Choroid plexus epithelial cell (primary cell): ENCODE results near the gene SLC4A4.

Experiments
- DNase-seq: peaks from one replicate; pipeline ENCODE4 v3.0.0-alpha.2; 2010; ENCODE audit warnings: low read depth
- H3K4me3 ChIP-seq: 2 replicates; pipeline ENCODE4 v1.5.1; 2011; ENCODE audit warnings: low read depth, mild to moderate bottlenecking, control low read depth, low read length, moderate library complexity
- CTCF ChIP-seq: conservative IDR thresholded peaks from 2 replicates; pipeline ENCODE4 v1.5.1; 2011; ENCODE audit warnings: low read depth, mild to moderate bottlenecking, control low read depth, inconsistent platforms, low read length, moderate library complexity

Gene SLC4A4

DNA sequence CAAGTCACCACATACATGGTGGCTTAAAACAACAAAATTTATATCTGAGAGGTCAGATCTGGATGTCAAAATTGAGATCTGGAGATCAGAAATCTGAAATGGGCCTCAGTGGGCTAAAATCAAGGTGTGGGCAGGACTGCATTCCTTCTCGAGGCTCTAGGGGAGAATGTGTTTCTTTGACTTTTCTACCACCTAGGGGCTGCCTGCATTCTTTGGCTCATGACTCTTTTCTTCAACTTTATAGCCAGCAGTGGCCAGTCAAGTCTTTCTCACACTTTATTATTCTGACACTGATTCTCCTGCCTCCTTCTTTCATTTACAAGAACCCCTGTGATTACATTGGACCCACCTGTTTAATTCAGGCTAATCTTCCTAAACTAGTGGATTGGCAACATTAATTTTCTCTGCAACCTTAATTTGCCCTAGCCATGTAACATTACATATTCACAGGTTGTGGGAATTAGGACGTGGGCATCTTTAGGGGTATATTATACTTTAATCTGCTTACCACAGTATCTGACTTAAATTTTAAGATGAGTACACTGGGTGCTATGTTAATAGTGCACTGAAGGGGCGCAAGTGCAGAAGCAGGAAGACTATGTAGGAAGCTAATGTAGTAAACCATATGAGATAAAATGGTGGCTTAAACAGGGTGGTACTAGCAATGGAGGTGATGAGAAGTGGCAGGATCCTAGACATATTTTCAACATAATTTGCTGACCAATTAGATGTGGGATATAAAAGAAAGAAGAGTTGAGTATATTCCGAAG is 188.0 kb downstream of the SLC4A4 start:
- no peak overlapping the region for H3K4me3 ChIP-seq
- TF ChIP-seq CTCF, result no peak
- DNase-seq, result no peak

DNA sequence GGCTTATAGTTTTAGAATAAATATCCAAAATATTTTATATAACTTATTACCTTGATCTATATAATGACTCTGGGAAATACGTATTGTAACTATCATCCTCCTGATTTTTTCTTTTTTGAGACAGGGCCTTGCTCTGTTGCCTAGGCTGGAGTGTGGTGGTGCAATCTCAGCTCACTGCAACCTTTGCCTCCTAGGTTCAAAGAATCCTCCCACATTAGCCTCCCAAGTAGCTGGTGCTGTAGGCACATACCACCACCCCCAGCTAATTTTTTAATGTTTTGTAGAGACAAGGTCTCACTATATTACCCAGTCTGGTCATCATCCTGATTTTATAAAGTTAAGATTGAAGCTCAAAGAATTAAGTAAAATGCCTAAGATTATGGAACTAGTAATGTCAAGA is 193.6 kb downstream of the SLC4A4 start:
- H3K4me3 ChIP-seq, result no peak overlapping the region
- TF ChIP-seq CTCF, result no peak
- no peak for DNase-seq

GRCh38 chr4:71533121-71533520 is 194.3 kb downstream of the SLC4A4 start:
- no peak overlapping the region for H3K4me3 ChIP-seq
- TF ChIP-seq CTCF, result no peak
- DNase-seq, result no peak

DNA sequence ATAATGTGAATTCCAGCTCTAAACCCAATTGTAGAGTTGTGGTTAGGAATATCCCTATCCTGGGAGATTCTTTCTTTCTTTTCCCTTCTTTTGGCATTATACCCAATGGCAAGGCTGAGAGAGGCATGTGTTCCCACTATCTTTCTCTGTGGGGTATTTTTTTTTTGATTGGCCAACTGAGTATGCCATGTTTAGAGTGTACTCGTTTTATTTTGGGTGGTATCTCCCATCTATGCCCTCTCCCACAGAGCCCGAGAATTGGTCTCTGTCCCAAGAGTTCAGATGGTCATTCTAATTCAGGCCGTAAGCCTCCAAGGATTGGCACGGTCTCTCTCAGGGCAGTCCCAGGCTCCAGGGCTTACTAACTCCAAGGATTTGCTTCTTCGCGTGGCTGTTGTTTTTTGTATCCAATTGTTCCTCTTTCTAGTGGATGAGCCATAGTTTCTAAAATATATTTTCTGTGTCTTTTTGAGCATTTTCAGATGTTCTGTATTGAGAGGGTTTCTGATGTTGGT is 198.8 kb downstream of the SLC4A4 start:
- DNase-seq, result no peak
- no peak for TF ChIP-seq CTCF
- no peak overlapping the region for H3K4me3 ChIP-seq

GRCh38 chr4:71538528-71538927 is 199.7 kb downstream of the SLC4A4 start:
- no peak for TF ChIP-seq CTCF
- no peak for DNase-seq
- no peak overlapping the region for H3K4me3 ChIP-seq

- DNase-seq, result no peak
- no peak for TF ChIP-seq CTCF
- no peak overlapping the region for H3K4me3 ChIP-seq
Measured at GRCh38 chr4:71540749-71541269, 202.0 kb downstream of the SLC4A4 start.

- no peak overlapping the region for H3K4me3 ChIP-seq
- DNase-seq, result no peak
- TF ChIP-seq CTCF, result no peak
Measured at GRCh38 chr4:71541541-71541940, 202.7 kb downstream of the SLC4A4 start.
